ENCODE results near the gene FAM114A1.
A peak's percentile ranks its signal among the peaks of the same experiment; 100 is the strongest.
"Not testable (repeated sequence)": the region's sequence is repeated elsewhere in the genome, so short reads cannot be mapped to it uniquely, and the experiment has no call there.

Gene FAM114A1

DNA sequence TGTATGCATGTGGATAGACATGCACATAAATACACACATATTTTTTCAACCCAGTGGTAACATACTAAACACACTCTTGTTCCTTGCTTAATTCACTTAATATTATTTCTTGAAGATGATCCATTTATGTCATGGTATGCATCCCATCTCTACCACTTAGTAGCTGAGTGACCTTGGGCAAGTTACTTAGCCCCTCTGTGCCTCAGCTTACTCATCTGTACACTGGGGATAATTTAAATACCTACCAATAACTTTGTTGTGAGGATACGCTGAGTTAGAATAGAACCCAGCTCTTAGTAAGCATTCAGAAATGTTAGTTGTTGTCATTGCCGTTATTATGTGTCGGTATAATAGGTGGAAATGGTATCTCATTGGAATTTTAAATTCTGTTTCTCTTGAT lies 41.4 kb downstream of the FAM114A1 start:
- Histone ChIP-seq H3K27me3 (ENCODE audit: insufficient read depth, low read length, poor library complexity, severe bottlenecking) (no peaks in the 10 kb centered on the region), H2AFZ (ENCODE audit: low read length) (no peak overlapping the region), H3K79me2 (ENCODE audit: insufficient read depth, low read length) (no peaks in the 10 kb centered on the region), H3K4me3 (ENCODE audit: low read length, poor library complexity, severe bottlenecking) (no peak overlapping the region), H3K9ac (ENCODE audit: low read depth, low read length, poor library complexity, severe bottlenecking) (no peak overlapping the region), H3K4me2 (ENCODE audit: low read depth, low read length, poor library complexity, severe bottlenecking) (no peak overlapping the region), H3K9me2 (replicated peaks; ENCODE audit: low read depth, low read length) (no peaks in the 10 kb centered on the region), H3K4me1 (ENCODE audit: insufficient read depth, low read length, poor library complexity, severe bottlenecking) (peaks cover 19% of the 10 kb centered on the region), H3K9me3 (ENCODE audit: insufficient read depth, low read depth, low read length) (no peaks in the 10 kb centered on the region), H3F3A (ENCODE audit: low read depth) (peaks cover 5% of the 10 kb centered on the region; the same call in 1 of the 2 replicates), H3K36me3 (ENCODE audit: insufficient read depth, low read length) (no peaks in the 10 kb centered on the region), H4K20me1 (ENCODE audit: insufficient read depth, low read length, poor library complexity, severe bottlenecking) (no peaks in the 10 kb centered on the region)
- TF ChIP-seq CTCF (conservative IDR thresholded peaks at IDR 0.05; ENCODE audit: low read length) (no peak), EZH2phosphoT487 (IDR thresholded peaks at IDR 0.05; ENCODE audit: borderline replicate concordance) (no peak)

GRCh38 chr4:38911257-38911656 lies 43.7 kb downstream of the FAM114A1 start:
- H3K9me3 ChIP-seq (ENCODE audit: insufficient read depth, low read depth, low read length): no peaks in the 10 kb centered on the region
- no peaks in the 10 kb centered on the region for H3K36me3 ChIP-seq (ENCODE audit: insufficient read depth, low read length)
- H3K79me2 ChIP-seq (ENCODE audit: insufficient read depth, low read length): no peaks in the 10 kb centered on the region
- H3K9me2 ChIP-seq (replicated peaks; ENCODE audit: low read depth, low read length): no peaks in the 10 kb centered on the region
- no peak overlapping the region for H3K4me2 ChIP-seq (ENCODE audit: low read depth, low read length, poor library complexity, severe bottlenecking)
- no peak overlapping the region for H2AFZ ChIP-seq (ENCODE audit: low read length)
- TF ChIP-seq EZH2phosphoT487 (IDR thresholded peaks at IDR 0.05; ENCODE audit: borderline replicate concordance): no peak
- TF ChIP-seq CTCF (conservative IDR thresholded peaks at IDR 0.05; ENCODE audit: low read length): no peak
- H4K20me1 ChIP-seq (ENCODE audit: insufficient read depth, low read length, poor library complexity, severe bottlenecking): no peaks in the 10 kb centered on the region
- H3K4me3 ChIP-seq (ENCODE audit: low read length, poor library complexity, severe bottlenecking): no peak overlapping the region
- H3F3A ChIP-seq (ENCODE audit: low read depth): peaks cover 5% of the 10 kb centered on the region; the same call in 1 of the 2 replicates
- peaks cover 19% of the 10 kb centered on the region for H3K4me1 ChIP-seq (ENCODE audit: insufficient read depth, low read length, poor library complexity, severe bottlenecking)
- H3K27me3 ChIP-seq (ENCODE audit: insufficient read depth, low read length, poor library complexity, severe bottlenecking): no peaks in the 10 kb centered on the region
- no peak overlapping the region for H3K9ac ChIP-seq (ENCODE audit: low read depth, low read length, poor library complexity, severe bottlenecking)

GRCh38 chr4:38914854-38915253 lies 47.2 kb downstream of the FAM114A1 start:
- H3K4me2 ChIP-seq (ENCODE audit: low read depth, low read length, poor library complexity, severe bottlenecking): peak overlapping the region; percentile 53
- no peaks in the 10 kb centered on the region for H3K27me3 ChIP-seq (ENCODE audit: insufficient read depth, low read length, poor library complexity, severe bottlenecking)
- H3K36me3 ChIP-seq (ENCODE audit: insufficient read depth, low read length): no peaks in the 10 kb centered on the region
- H3K9me2 ChIP-seq (replicated peaks; ENCODE audit: low read depth, low read length): no peaks in the 10 kb centered on the region
- no peaks in the 10 kb centered on the region for H4K20me1 ChIP-seq (ENCODE audit: insufficient read depth, low read length, poor library complexity, severe bottlenecking)
- no peaks in the 10 kb centered on the region for H3K9me3 ChIP-seq (ENCODE audit: insufficient read depth, low read depth, low read length)
- H2AFZ ChIP-seq (ENCODE audit: low read length): peak overlapping the region; percentile 64
- H3K4me3 ChIP-seq (ENCODE audit: low read length, poor library complexity, severe bottlenecking): peak overlapping the region; percentile 10
- H3K4me1 ChIP-seq (ENCODE audit: insufficient read depth, low read length, poor library complexity, severe bottlenecking): peaks cover 19% of the 10 kb centered on the region
- no peaks in the 10 kb centered on the region for H3K79me2 ChIP-seq (ENCODE audit: insufficient read depth, low read length)
- TF ChIP-seq CTCF (conservative IDR thresholded peaks at IDR 0.05; ENCODE audit: low read length) (no peak), EZH2phosphoT487 (IDR thresholded peaks at IDR 0.05; ENCODE audit: borderline replicate concordance) (no peak)
- no peak overlapping the region for H3K9ac ChIP-seq (ENCODE audit: low read depth, low read length, poor library complexity, severe bottlenecking)
- peaks cover 5% of the 10 kb centered on the region; the same call in 1 of the 2 replicates for H3F3A ChIP-seq (ENCODE audit: low read depth)

DNA sequence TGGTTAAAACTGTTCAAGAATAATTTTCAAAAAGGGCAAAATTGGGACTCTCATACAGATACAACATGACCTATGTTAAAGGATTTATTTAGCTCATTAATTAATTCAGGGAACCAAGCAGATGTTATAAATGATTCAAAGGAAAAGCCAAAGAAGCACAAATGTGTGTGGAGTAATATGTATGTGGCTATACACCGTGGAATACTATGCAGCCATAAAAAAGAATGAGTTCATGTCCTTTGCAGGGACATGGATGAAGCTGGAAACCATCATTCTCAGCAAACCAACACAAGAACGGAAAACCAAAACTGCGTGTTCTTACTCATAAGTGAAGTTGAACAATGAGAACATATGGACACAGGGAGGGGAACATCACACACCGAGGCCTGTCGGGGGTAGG lies 48.7 kb downstream of the FAM114A1 start:
- not testable (repeated sequence) for H3K9me3 ChIP-seq (ENCODE audit: insufficient read depth, low read depth, low read length); H3K27me3 ChIP-seq (ENCODE audit: insufficient read depth, low read length, poor library complexity, severe bottlenecking)
- H3K4me1 ChIP-seq (ENCODE audit: insufficient read depth, low read length, poor library complexity, severe bottlenecking): peaks cover 25% of the 10 kb centered on the region

More for the DNA sequence above, 48.7 kb downstream of the FAM114A1 start:
- not testable (repeated sequence) for H3K79me2 ChIP-seq (ENCODE audit: insufficient read depth, low read length); H4K20me1 ChIP-seq (ENCODE audit: insufficient read depth, low read length, poor library complexity, severe bottlenecking); H3K9me2 ChIP-seq (replicated peaks; ENCODE audit: low read depth, low read length); H3K36me3 ChIP-seq (ENCODE audit: insufficient read depth, low read length); H3K4me3 ChIP-seq (ENCODE audit: low read length, poor library complexity, severe bottlenecking); H3F3A ChIP-seq (ENCODE audit: low read depth); H3K4me2 ChIP-seq (ENCODE audit: low read depth, low read length, poor library complexity, severe bottlenecking); H3K9ac ChIP-seq (ENCODE audit: low read depth, low read length, poor library complexity, severe bottlenecking); H2AFZ ChIP-seq (ENCODE audit: low read length)
